Retinal pigment epithelial cell (primary cell): Measurements from ENCODE around the gene MISP3.

Source experiments
- DNase-seq: peaks from one replicate; pipeline ENCODE4 v3.0.0-alpha.2; 2010; ENCODE audit warnings: low read depth
- H3K4me3 ChIP-seq: 2 replicates; pipeline ENCODE4 v1.5.1; 2011; ENCODE audit warnings: mild to moderate bottlenecking, low read length, control low read depth, moderate library complexity
- CTCF ChIP-seq: conservative IDR thresholded peaks from 2 replicates; pipeline ENCODE4 v1.5.1; 2011; ENCODE audit warnings: low read depth, low read length, control low read depth, inconsistent platforms

The MISP3 gene

GRCh38 chr19:14096272-14096992 is 23.8 kb downstream of the MISP3 start:
- no peak for DNase-seq
- H3K4me3 ChIP-seq = no peak overlapping the region
- peak; percentile 22 for TF ChIP-seq CTCF

GRCh38 chr19:14097532-14098151 is 25.1 kb downstream of the MISP3 start:
- no peak for DNase-seq
- no peak overlapping the region for H3K4me3 ChIP-seq
- TF ChIP-seq CTCF = peak; percentile 22

GRCh38 chr19:14101003-14101545 is 28.5 kb downstream of the MISP3 start:
- no peak for TF ChIP-seq CTCF
- DNase-seq = no peak
- no peak overlapping the region for H3K4me3 ChIP-seq

GRCh38 chr19:14102102-14102696 is 29.6 kb downstream of the MISP3 start:
- H3K4me3 ChIP-seq = no peak overlapping the region
- TF ChIP-seq CTCF = no peak
- DNase-seq = no peak

GRCh38 chr19:14102756-14103155 is 30.2 kb downstream of the MISP3 start:
- TF ChIP-seq CTCF = no peak
- H3K4me3 ChIP-seq = no peak overlapping the region

GRCh38 chr19:14103310-14103709 is 30.7 kb downstream of the MISP3 start:
- no peak for TF ChIP-seq CTCF

More at GRCh38 chr19:14102756-14103155, 30.2 kb downstream of the MISP3 start:
- no peak for DNase-seq

GRCh38 chr19:14105680-14106079 is 33.1 kb downstream of the MISP3 start:
- TF ChIP-seq CTCF = no peak
- no peak for DNase-seq
- H3K4me3 ChIP-seq = no peak overlapping the region

More at GRCh38 chr19:14103310-14103709, 30.7 kb downstream of the MISP3 start:
- no peak for DNase-seq
- no peak overlapping the region for H3K4me3 ChIP-seq
